Effector CD8-positive, alpha-beta T cell (primary cell): ENCODE results near the gene CYP4A22.
"Not testable (repeated sequence)": the region's sequence is repeated elsewhere in the genome, so short reads cannot be mapped to it uniquely, and the experiment has no call there.

Experiments used
- DNase-seq: peaks from one replicate; lab custom pipeline; 2025; lab: John Stamatoyannopoulos, UW

Gene CYP4A22

DNA sequence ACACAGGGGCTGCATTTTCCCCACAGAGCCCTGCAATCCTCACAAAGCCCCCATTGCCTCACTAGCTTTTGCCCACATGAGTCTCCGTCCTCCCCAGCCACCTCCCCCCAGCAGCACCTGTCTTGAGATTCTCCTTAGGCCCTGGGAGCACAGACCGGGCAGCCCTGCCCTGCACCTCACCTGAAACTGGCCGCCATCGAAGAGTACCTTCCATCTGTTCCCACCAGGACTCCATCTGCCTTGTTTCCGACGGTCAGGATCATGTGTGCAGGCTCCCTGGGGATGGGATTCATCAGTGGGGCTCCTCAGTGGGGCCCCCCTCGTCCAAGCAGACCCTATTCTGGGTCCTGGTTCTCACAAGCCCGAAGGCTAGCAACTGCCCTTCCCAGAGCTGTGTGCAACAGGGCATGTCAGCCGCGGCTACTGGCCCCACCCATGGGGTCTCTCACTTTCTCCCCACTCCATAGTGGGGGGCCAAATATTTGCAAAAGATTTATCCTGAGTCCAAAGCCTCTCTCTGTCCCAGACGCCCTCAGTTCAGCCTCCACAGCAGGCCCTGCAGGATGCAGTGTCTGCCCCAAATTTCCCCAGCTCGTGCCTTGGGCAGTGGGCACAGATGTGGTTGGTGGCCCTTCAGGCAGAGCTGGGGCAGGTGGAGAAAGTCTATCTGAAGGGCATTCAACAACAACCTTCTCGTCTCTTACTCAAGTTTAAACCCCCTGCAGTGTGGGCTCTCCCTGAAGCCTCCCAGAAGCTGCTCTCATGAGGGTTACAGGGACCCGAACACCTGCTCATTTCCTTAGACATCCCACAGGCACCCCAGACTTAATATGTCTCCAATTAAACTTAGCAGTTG, 47.8 kb downstream of the CYP4A22 start:
- no peak for DNase-seq

DNA sequence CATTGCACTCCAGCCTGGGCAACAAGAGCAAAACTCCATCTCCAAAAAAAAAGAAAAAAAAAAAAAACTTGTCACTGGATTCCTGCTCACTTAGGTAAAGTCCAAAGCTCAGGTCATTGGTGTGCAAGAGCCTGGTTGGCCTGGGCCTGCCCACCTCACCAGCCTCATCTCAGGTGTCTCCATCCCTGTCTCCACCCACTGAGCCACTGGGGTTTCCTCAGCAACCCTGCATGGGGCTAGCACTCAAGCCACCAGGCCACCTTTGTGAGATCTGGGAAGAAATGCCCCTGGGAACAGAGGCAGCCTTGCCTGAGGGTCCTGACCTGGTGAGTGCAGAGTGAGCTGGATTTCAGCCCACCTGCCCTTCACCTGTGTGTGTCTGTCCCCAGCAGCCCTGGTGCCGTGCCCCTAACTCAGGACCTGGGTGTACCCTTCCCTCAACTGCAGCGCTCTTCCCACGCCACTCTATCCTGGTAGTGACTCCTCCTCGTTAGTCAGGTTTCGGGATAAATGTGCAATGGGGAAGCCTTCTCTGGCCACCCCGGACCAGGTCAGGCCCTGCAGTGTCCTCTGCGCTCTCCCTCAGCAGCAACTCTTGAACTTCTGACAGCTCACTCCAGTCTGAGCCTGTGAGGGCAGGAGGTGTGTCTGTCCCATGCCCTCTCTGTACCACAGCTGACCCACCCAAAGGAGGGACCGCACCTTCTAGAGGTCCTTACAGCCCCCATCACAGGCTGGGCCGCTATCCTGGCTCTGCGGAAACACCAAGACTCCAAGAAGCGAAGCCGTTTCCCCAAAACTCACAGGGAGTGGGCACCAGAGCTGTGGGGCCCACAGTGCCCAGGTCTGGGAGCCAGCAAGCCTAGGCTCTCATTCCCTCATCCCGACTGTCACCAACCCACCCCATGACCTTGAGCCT, 49.3 kb downstream of the CYP4A22 start:
- no peak for DNase-seq

DNA sequence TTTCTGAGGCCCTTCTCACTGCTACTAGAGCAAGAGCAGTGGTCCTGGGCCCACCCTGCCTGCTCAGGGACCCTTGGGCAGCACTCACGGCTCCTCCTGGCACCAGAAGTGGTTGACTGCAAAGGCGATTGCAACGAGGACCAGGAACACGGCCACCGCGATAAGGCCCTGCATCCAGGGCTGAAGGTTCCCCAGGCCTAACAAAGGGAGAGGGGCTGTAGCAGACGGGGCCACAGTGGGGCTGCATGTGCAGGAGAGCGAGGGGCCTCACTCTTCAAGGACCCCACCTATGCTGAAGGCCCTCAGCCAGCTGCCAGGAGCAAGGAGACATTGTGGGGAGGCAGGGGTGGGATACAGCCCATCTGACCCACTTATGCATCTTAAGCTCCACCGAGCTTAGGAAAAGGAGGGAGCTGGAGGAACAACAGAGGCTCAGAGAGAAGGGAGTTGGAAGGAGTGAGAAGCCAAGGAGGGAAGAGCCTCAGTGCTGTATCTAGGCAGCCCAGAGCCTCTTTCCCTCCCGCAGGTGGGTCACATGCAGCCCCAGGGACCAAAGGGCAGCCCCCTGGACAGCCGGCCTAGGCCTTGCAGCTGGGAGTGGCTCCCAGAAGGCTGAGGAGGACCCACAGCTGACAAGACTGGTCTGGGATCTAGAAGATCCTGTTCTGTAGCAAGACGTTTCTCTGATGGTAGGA, 50.1 kb downstream of the CYP4A22 start:
- no peak for DNase-seq

DNA sequence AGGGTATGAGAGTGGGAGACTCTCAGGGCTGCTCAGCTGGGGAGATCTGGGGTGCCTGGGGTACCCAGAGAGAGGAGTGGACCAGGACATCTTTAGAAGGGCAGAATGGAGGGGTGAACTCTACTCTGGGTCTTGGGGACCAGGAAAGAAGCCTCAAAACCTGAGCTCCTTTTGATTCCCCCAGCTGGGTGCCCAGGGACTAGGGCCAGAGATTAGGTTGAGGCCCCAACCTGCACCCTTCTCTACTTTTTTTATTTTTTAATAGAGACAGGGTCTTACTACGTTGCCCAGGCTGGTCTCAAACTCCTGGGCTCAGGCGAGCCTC, 50.6 kb downstream of the CYP4A22 start:
- DNase-seq = no peak

DNA sequence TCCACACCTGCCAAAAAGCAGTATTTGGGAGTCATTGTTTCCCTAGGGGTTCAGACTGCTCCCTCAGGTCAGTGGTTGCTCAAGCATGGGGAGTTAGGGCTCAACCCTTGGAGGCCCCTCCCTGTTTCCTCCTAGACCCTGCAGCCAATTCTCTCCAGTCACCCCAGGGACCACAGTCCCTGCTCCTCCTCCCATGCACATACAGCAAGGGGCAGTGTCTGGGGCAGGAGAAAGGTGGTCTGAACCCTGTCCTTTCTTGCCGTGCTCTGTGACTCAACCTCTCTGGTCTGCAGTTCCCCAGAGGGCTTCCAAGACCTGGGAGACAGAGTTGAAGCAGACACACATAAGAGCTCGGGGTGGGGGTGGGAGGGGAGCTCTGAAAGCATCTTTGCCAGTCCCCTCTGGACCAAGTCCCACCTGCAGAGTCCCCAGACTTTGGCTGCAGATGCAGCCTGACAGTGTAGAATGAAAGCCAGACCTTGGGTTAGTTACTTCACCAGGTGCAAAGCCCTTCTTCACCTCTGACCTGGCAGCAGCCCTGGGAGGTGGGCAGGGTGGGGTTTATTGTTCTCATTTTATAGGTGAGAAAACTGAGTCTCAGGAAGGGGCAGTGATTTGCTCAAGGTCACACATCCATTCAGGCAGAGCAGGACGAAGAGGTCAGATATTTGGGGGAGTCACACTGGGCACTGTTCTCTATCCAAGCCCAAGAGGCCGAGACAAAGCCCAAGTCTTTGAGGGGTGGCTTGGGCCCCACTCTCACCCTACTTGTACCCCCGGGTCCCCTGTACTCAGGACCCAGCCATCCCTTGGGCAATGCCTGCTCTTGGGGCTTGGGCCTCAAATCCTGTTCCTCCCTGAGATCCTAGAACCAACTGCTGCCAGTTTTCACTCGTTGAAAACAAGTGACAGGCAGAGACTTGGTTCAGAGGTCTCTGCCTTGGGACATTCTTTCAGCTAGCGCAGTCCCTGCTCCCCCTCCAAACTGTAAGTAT, 51.8 kb downstream of the CYP4A22 start:
- no peak for DNase-seq

DNA sequence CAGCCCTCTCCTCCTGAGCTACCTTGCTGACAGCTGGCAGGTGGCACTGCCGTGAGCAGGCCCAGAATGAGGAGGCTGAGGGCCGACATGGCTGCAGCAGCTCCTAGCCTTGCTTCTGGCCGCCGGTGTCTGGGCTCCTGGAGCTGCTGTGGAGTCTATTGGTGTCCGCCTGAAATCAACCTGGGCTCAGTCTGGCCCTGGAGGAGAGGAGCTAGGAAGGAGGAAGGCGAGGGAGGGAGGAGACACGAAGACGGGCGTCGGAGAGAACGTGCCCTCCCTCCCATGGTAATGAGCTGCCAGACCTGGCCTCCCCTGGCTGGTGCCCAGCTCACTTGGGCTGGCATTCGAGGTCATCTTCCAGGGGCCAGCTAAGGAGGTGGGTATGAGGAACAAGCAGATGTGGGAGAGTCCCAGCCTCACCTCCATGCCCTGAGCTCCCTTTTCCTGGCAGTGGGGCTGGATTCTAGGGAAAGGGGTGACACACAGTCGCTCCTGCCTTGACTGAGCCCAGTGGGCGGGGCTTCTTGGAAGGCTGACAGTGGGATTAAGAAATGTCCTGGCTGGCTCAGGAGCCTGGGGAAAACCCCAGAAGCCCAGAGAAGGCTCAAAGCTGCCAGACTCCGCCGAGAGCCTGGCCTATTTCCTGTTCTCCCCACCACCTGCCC, 52.7 kb downstream of the CYP4A22 start, which contains the start of gene PDZK1IP1:
Gene PDZK1IP1 (minus strand): TSS at position 193 of the 665 bp plus-strand sequence. CDS start 104 bp downstream, at position 89.
- DNase-seq = no peak

DNA sequence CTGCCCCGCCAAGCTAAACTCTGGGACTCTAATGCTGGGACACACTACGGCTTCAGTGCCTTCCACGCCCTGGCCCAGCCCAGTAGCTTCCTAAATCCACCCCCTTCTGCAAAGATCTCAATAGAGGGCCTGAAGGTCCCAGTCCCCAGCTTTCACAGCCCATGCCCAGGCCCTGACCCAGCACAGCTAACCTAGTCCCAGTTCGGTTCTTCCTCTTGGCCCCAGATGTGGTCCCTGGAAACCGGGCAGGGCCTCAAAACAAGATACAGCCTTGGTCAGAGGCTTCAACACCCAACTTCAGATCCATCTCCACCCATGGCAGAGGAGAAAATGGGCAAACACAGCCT, 53.2 kb downstream of the CYP4A22 start:
- DNase-seq = no peak

DNA sequence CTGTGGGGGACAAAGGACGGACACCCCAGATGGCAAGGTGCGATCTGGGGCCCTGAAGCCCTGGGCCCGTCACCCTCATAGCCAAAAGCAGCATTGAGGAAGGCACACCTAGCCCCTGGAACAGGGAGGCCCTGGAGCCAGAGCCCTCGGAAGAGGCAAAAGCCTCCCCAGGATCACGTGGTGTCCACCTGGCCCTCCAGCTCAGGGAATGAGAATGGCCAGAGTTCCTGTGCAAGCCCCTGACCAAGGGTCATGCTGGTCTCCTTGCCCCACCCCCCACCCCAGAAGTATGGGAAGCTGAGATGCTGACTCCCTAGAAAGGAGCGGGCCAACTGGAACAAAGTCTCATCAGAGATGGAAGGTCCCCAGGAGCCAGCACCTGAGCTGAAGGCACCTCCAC, 53.6 kb downstream of the CYP4A22 start:
- no peak for DNase-seq

DNA sequence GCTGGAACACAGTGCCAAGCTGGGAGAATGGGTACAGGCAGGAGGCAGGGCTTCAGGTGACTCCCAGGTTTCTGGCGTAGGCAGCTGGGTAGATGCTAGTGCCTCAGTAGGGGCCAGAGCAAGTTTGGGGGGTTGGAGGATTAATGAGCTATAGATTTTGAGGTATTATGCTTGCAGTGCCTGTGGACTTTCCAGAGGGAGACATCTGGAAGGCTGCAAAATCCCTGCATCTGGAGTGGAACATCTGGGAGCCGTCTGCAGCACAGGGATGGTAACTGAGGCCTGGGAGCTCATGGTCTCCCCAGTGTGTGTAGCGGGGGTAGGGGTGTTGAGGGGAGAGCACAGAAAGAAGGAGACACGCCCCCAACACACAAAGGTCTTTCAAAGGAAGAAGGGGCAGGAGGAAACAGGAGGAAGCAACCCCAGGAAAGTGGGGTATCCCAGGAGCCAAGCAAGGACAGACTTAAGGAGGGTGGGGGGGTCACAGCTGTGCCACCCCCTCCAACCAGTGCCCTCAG, 54.8 kb downstream of the CYP4A22 start:
- no peak for DNase-seq

DNA sequence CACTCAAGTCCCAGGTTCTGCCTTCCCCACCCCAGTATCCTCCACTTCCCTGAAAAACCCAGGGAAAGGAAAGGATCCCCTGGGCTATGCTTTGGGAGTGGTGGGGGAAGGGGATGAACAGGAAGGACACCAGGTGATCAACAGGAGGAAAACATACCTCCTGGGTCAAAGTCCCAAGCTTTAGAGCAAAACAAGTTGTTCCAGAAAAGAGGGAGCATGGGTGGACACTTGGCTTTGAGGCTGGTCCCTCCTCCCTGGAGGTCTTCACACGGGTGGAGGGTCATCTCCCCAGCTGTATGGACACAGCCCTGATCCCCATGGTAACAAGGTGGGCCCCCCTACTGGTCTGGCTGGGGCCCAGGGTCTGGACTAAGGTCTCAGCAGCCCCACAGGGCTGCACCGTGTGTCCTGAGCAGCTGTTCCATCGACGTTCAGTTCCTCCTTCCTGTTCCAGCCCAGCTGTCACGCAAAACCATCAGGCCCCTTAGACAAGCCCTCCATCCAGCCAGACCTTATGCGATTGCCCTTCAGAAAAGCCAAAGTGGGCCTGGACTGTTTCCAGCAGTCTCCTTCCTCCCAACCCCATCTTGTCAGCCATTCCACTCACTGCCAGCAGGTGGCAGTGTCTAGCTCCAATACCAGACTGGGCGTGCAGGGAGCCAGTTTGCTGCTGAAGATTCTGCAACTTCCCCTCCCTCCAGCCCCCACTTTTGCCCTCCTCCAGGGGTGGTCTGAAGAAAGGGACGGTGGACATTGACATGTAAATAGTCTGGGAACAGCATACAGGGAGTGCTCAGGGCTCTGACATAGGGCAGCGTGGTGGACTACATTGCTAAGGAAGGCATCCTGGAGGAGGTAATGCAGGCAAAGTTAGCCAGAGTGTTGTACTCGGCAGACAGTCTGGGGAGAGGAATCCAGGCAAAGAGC, 55.5 kb downstream of the CYP4A22 start:
- peak; percentile 35 for DNase-seq

DNA sequence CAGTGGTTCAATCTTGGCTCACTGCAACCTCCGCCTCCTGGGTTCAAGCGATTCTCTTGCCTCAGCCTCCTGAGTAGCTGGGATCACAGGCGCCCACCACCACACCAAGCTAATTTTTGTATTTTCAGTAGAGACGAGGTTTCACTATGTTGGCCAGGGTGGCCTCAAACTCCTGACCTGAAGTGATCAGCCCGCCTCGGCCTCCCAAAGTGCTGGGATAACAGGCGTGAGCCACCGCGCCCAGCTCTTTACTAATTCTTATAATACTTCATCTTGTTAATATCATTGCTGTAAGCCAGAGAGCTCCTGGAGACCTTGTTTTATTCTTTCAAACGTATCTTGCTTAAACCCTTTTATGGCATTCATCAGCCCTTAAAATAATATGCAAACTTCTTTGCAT, 56.3 kb downstream of the CYP4A22 start:
- DNase-seq = not testable (repeated sequence)

DNA sequence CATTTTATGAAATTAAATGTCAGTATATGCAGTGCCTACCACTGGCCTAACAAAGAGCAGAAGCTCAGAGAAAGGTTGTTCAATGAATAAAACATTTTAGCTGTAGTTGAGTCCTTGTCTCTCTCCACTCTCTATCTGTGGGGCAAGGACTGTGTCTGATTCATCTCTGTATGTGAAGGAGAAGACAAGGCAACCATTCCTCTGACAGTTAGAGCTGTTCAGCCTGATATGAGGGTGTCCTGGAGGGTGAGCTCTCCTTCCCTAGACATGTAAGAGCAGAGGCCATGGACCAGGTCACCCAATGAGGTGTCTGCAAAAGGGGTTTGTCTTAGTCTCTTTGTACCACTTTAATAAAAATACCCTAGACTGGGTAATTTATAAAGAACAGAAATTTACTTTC, 57.1 kb downstream of the CYP4A22 start:
- DNase-seq = no peak

DNA sequence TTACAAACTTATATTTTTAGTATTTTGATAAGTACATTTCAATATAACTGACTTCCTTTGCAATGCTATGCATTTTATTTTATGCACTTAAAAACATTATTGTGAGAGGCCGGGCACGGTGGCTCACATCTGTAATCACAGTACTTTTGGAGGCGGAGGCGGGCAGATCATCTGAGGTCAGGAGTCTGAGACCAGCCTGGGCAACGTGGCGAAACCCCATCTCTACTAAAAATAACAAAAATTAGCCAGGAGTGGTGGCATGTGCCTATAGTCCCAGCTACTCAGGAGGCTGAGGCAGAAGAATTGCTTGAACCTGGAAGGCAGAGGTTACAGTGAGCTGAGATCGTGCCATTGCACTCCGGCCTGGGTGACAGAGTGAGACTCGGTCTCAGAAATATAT, 58.7 kb downstream of the CYP4A22 start:
- not testable (repeated sequence) for DNase-seq

DNA sequence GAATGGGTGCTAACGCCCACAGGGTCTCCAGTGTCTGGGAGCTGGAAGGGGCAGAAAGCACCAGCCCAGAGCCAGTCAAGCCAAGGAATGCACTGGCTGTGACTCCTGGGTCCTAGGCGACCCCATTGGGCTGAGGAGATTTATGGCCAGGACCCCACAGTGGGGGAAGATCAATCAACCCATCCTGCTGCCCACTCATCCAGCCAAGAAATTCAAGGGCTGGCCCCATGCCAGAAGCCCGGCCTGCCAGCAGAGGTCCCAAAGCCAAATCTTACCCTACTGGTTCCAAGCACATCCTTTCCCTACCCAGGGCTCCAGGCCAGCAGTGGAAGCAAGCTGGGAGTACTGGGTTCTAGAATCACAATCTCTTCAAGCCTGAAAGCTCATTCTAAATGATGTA, 59.4 kb downstream of the CYP4A22 start:
- DNase-seq = no peak

DNA sequence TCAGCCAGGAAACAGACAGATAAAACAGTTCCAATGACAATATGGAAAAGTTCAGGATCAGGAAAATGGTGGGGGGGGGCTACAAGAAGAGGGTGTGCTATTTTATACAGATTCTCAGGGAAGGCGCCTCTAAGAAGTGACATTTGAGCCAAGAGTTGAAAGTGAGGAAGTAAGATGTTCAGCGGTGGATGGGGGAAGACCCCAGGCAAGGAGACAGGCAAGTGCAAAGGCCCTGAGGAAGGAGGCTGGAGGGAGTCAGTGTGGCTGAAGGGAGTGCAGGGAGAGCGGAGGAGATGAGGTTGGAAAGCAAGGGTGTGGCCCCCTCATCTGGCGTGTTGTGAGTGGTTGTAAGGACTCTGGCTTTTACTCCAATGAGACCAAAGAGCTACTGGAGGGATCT, 61.0 kb downstream of the CYP4A22 start:
- DNase-seq = no peak
